Measurements from ENCODE around the gene HERC5. TPM values are rescaled to one million over a fixed set of nuclear protein-coding genes. Genes with fewer than 3 reads are reported as not detected.
"Not testable (repeated sequence)": the region's sequence is repeated elsewhere in the genome, so short reads cannot be mapped to it uniquely, and the experiment has no call there.

Gene HERC5
- total RNA-seq, 1 donor from 2014 or later = 0.73 TPM

- DNase-seq (ENCODE audit: low read depth, low spot score) = not testable (repeated sequence)
Observed at GRCh38 chr4:88448211-88448765, 8.6 kb upstream of the HERC5 start.

- DNase-seq (ENCODE audit: low read depth, low spot score) = no peak
Observed at GRCh38 chr4:88448889-88449288, 8.0 kb upstream of the HERC5 start.

- no peak for DNase-seq (ENCODE audit: low read depth, low spot score)
Observed at GRCh38 chr4:88449290-88449689, 7.6 kb upstream of the HERC5 start.

GRCh38 chr4:88451205-88451604 lies 5.7 kb upstream of the HERC5 start:
- no peak for DNase-seq (ENCODE audit: low read depth, low spot score)

GRCh38 chr4:88452912-88453311 lies 4.0 kb upstream of the HERC5 start:
- DNase-seq (ENCODE audit: low read depth, low spot score) = no peak

GRCh38 chr4:88457307-88458103 lies 586 bp downstream of the HERC5 start:
- DNase-seq (ENCODE audit: low read depth, low spot score) = no peak

GRCh38 chr4:88458104-88458740 lies 1.3 kb downstream of the HERC5 start:
- no peak for DNase-seq (ENCODE audit: low read depth, low spot score)

- no peak for DNase-seq (ENCODE audit: low read depth, low spot score)
Observed at GRCh38 chr4:88465653-88466192, 8.8 kb downstream of the HERC5 start.

GRCh38 chr4:88467392-88467791 lies 10.5 kb downstream of the HERC5 start:
- DNase-seq (ENCODE audit: low read depth, low spot score) = no peak

- DNase-seq (ENCODE audit: low read depth, low spot score) = no peak
Observed at GRCh38 chr4:88477229-88477860, 20.4 kb downstream of the HERC5 start.

GRCh38 chr4:88478247-88478646 lies 21.3 kb downstream of the HERC5 start:
- DNase-seq (ENCODE audit: low read depth, low spot score) = no peak

GRCh38 chr4:88481537-88481936 lies 24.6 kb downstream of the HERC5 start:
- no peak for DNase-seq (ENCODE audit: low read depth, low spot score)

GRCh38 chr4:88489100-88489761 lies 32.3 kb downstream of the HERC5 start:
- DNase-seq (ENCODE audit: low read depth, low spot score) = no peak

GRCh38 chr4:88497859-88498409 lies 41.0 kb downstream of the HERC5 start:
- no peak for DNase-seq (ENCODE audit: low read depth, low spot score)

GRCh38 chr4:88503344-88503743 lies 46.4 kb downstream of the HERC5 start:
- no peak for DNase-seq (ENCODE audit: low read depth, low spot score)

- no peak for DNase-seq (ENCODE audit: low read depth, low spot score)
Observed at GRCh38 chr4:88511236-88511635, 54.3 kb downstream of the HERC5 start.

- no peak for DNase-seq (ENCODE audit: low read depth, low spot score)
Observed at GRCh38 chr4:88514557-88515511, 57.9 kb downstream of the HERC5 start.

GRCh38 chr4:88516746-88517145 lies 59.8 kb downstream of the HERC5 start:
- DNase-seq (ENCODE audit: low read depth, low spot score) = no peak

GRCh38 chr4:88517825-88518224 lies 60.9 kb downstream of the HERC5 start:
- no peak for DNase-seq (ENCODE audit: low read depth, low spot score)

- no peak for DNase-seq (ENCODE audit: low read depth, low spot score)
Observed at GRCh38 chr4:88518911-88519310, 62.0 kb downstream of the HERC5 start.
